Body of pancreas (tissue), 4 donors: ENCODE data around the gene ZBED5. TPM values are rescaled to one million over a fixed set of nuclear protein-coding genes. Genes with fewer than 3 reads are reported as not detected.

Experiments
- ATAC-seq: fragments of 150-250 bp; one replicate; pipeline ENCODE4 v1.9.1; 2016
- DNase-seq, 4 donors: peaks; one replicate each; pipeline ENCODE4 v3.0.0-alpha.2; 2019
- H3K27ac ChIP-seq, 4 donors: fragments of 200-600 bp; sonication (generic); 1 replicate in 3 of 4; 2 replicates in 1 of 4; pipeline versions ENCODE4 v1.5.1 to v1.6.1; 2016 to 2019; ENCODE audit warnings: mild to moderate bottlenecking in 1 of 4, mixed read lengths in 1 of 4, moderate library complexity in 1 of 4
- H3K27me3 ChIP-seq, 2 donors: fragments of 200-600 bp; sonication (generic); one replicate each; pipeline ENCODE4 v1.6.0; 2016; ENCODE audit warnings: mild to moderate bottlenecking in 1 of 2
- H3K36me3 ChIP-seq, 2 donors: fragments of 200-600 bp; sonication (generic); replicated peaks in 1 of 2; 2 replicates each; pipeline ENCODE4 v1.5.1; 2016; ENCODE audit warnings: low read depth in 2 of 2; ENCODE audit not compliant: insufficient read depth in 1 of 2
- H3K4me1 ChIP-seq: fragments of 200-600 bp; sonication (generic); one replicate; pipeline ENCODE4 v1.6.0; 2016
- H3K4me3 ChIP-seq, 2 donors: fragments of 200-600 bp; sonication (generic); 1 replicate in 1 of 2; 2 replicates in 1 of 2; pipeline ENCODE4 v1.5.1; 2016 to 2019
- H3K9me3 ChIP-seq, 3 donors: fragments of 200-600 bp; sonication (generic); 1 replicate in 2 of 3; 2 replicates in 1 of 3; pipeline ENCODE4 v1.5.1; 2016
- POLR2A ChIP-seq, 3 donors: fragments of 450-650 bp; IDR thresholded peaks; one replicate each; pipeline ENCODE4 v1.6.1; 2016; ENCODE audit warnings: antibody characterized with exemption in 3 of 3, mild to moderate bottlenecking in 2 of 3
- WGBS, 2 donors: methylation state at CpG; one replicate each; pipeline ENCODE4 v1.1.5; 2017; 5-methylcytosine and 5-hydroxymethylcytosine counted together
- intact Hi-C: fragments of 100-400 bp; cut with DNase I; formaldehyde crosslinking; loops from one replicate; pipeline ENCODE4 v1.15.1; 2023
- total RNA-seq, 2 donors: library from RNA; depleted of rRNA; stranded (reverse); fragments of >200 nt; gene quantifications; one replicate each; pipeline ENCODE4 v1.1.0, GENCODE V29; 2016
- TF ChIP-seq, protein P1 (sequence below), 7 experiments: fragments of 450-650 bp in 4 of 7; fragments of 200-600 bp in 3 of 7; sonication (generic) in 3 of 7; IDR thresholded peaks; one replicate each; pipeline ENCODE4 v1.5.1; 2016 to 2019; ENCODE audit warnings: antibody characterized with exemption in 7 of 7

The ZBED5 gene
- total RNA-seq, 2 donors from 2014 or later, result 16.5 to 24.1 TPM

DNA sequence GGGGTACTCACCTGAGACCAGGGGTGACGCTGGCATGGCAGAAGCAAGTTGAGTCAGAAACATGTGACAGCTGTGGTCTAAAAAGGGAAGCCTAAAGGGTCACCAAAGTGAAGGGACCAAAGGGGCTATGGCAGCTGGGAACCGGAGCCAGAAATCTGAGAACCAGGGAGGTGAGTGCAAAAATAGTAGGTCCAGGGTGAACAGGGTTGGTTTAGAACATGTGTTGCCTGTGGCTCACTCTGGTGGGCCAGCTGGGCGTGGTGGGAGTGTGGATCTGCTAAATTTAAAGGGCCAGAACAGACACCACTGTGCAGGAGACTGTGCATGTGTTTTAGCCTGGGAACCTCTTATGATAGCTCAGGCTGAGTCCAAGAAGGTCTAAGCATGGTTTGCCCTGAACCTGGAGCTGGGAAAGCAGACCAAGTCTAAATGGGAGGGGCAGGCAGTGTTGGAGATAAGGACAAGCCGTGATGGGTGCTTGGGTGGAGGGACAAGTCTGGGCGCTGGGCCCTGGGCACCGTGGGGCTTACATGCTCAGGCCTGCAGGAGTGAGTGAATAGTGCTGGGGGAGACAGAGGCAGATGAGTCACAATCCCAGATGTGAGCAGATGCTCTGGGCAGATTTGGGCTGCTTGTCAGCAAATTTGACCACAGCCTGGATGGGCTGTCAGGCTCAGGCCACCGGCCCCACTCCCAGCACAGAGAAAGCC, 41.4 kb upstream of the ZBED5 start:
- no peaks in the 10 kb centered on the region for H3K36me3 ChIP-seq
- H3K27me3 ChIP-seq, result no peaks in the 10 kb centered on the region
- H3K4me1 ChIP-seq, result peaks cover 20% of the 10 kb centered on the region
- intact Hi-C loops, result no loop called here
- H3K4me3 ChIP-seq, result no peak overlapping the region
- ATAC-seq, result no peak
- whole genome bisulfite sequencing, 2 donors, result 76 to 83% methylated on average over 6 to 7 of the region's 7 CpGs
- peak overlapping the region; percentile 20 to 81 (median 62) for H3K27ac ChIP-seq
- DNase-seq, result no peak
- TF ChIP-seq POLR2A (IDR thresholded peaks at IDR 0.05), result no peak
- TF ChIP-seq, protein P1, sequence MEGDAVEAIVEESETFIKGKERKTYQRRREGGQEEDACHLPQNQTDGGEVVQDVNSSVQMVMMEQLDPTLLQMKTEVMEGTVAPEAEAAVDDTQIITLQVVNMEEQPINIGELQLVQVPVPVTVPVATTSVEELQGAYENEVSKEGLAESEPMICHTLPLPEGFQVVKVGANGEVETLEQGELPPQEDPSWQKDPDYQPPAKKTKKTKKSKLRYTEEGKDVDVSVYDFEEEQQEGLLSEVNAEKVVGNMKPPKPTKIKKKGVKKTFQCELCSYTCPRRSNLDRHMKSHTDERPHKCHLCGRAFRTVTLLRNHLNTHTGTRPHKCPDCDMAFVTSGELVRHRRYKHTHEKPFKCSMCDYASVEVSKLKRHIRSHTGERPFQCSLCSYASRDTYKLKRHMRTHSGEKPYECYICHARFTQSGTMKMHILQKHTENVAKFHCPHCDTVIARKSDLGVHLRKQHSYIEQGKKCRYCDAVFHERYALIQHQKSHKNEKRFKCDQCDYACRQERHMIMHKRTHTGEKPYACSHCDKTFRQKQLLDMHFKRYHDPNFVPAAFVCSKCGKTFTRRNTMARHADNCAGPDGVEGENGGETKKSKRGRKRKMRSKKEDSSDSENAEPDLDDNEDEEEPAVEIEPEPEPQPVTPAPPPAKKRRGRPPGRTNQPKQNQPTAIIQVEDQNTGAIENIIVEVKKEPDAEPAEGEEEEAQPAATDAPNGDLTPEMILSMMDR (IDR thresholded peaks at IDR 0.05), result no peak
- H3K9me3 ChIP-seq, result no peaks in the 10 kb centered on the region

DNA sequence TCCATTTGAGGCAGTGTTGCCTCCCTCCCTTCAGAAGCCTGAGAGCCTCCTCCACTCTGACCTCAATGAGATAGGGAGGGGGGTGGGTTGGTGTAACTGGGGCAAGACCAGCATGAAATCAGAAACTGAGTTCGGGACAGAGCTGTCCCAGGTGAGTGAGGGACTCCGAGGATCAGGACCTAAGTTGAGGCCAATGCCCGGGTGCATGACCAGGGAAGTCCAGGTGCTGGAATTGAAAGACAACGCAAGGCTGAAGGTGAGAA, 40.8 kb upstream of the ZBED5 start:
- intact Hi-C loops, result no loop called here
- Histone ChIP-seq H3K9me3 (no peaks in the 10 kb centered on the region), H3K27ac (peak overlapping the region in 3 of 4 donors; percentile 46 to 81 (median 77)), H3K36me3 (no peaks in the 10 kb centered on the region), H3K4me1 (peaks cover 25% of the 10 kb centered on the region), H3K27me3 (no peaks in the 10 kb centered on the region), H3K4me3 (no peak overlapping the region)
- ATAC-seq (no peak), DNase-seq (no peak)
- 92 to 94% methylated on average over 4 of the region's 4 CpGs for WGBS, 2 donors
- no peak for TF ChIP-seq POLR2A (IDR thresholded peaks at IDR 0.05)
- TF ChIP-seq, protein P1 (IDR thresholded peaks at IDR 0.05), result no peak

DNA sequence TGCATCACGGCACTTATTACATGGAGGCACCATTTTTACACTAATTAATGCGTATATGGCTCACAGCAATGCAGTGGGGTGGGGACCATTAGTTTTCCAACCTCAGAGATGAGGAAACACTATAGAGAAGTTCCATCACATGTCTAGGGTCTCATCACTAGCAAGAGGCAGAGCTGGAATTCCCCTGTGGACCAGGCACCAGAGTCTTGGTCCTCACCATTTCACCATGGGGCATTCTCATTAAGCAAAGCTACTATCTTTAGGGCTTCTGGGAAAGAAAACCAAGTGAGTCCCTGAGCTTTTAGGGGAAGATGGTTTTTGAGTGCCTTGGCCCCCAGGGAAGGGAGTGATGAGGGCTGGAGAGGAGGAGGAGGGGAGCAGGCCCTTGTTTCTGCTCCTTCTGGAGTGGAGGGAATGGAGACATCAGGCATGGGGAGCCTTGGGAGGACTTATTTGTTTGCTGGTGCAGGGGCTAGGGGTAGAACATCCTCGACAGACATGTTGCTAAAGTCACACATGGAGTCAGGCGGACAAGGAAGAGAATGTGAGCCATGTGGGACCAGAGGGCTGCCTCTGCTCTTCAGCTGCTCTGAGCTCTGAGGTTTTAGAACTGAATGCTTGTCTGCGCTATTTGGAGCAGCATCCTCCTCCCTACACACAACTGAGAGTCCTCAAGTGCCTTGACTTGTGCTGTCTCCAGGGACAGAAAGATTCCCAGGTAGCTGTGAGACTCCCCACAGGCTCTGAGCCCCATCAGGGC, 40.3 kb upstream of the ZBED5 start:
- no peaks in the 10 kb centered on the region for H3K36me3 ChIP-seq
- no peaks in the 10 kb centered on the region for H3K27me3 ChIP-seq
- intact Hi-C loops, result no loop called here
- H3K4me3 ChIP-seq, result no peak overlapping the region
- DNase-seq (peak in 1 of 4 donors; percentile 30), ATAC-seq (no peak)
- H3K9me3 ChIP-seq, result no peaks in the 10 kb centered on the region
- WGBS, 2 donors, result 92 to 98% methylated on average over 5 of the region's 5 CpGs
- peaks cover 30% of the 10 kb centered on the region for H3K4me1 ChIP-seq
- no peak overlapping the region for H3K27ac ChIP-seq
- TF ChIP-seq POLR2A (IDR thresholded peaks at IDR 0.05), result no peak
- TF ChIP-seq, protein P1 (IDR thresholded peaks at IDR 0.05), result no peak

DNA sequence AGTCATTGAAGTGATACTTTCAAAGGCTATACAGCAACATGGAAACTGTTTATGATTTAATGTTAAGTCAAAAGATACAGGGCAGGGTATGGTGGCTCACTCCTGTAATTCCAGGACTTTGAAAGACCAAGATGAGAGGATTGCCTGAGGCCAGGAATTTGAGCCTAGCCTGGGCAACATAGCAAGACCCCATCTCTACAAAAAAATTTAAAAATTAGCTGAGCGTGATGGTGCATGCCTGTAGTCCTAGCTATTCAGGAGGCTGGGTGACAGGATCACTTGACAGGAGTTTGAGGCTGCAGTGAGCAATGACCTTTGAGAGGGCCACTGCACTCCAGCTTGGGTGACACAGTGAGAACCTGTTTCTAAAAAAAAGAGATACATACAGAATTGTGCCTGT, 39.3 kb upstream of the ZBED5 start:
- no peak overlapping the region for H3K27ac ChIP-seq
- intact Hi-C loops, result no loop called here
- H3K36me3 ChIP-seq, result no peaks in the 10 kb centered on the region
- peaks cover 31% of the 10 kb centered on the region for H3K4me1 ChIP-seq
- no peak for TF ChIP-seq POLR2A (IDR thresholded peaks at IDR 0.05)
- TF ChIP-seq, protein P1 (IDR thresholded peaks at IDR 0.05), result no peak
- no peaks in the 10 kb centered on the region for H3K27me3 ChIP-seq
- ATAC-seq (no peak), DNase-seq (no peak)
- no peak overlapping the region for H3K4me3 ChIP-seq
- H3K9me3 ChIP-seq, result no peaks in the 10 kb centered on the region
- 95 to 100% methylated on average over 1 of the region's 1 CpG for WGBS, 2 donors
